Fibroblast of skin of scalp (primary cell): ENCODE measurements around the gene GAB2.
"Not testable (repeated sequence)": the region's sequence is repeated elsewhere in the genome, so short reads cannot be mapped to it uniquely, and the experiment has no call there.

Experiments used
- DNase-seq: peaks from one replicate; pipeline ENCODE4 v3.0.0-alpha.2; 2013

The GAB2 gene

GRCh38 chr11:78244546-78245255 lies 172.9 kb downstream of the GAB2 start:
- peak; percentile 23 for DNase-seq

GRCh38 chr11:78244080-78244479 lies 173.5 kb downstream of the GAB2 start:
- no peak for DNase-seq

GRCh38 chr11:78241475-78241874 lies 176.1 kb downstream of the GAB2 start:
- no peak for DNase-seq

DNA sequence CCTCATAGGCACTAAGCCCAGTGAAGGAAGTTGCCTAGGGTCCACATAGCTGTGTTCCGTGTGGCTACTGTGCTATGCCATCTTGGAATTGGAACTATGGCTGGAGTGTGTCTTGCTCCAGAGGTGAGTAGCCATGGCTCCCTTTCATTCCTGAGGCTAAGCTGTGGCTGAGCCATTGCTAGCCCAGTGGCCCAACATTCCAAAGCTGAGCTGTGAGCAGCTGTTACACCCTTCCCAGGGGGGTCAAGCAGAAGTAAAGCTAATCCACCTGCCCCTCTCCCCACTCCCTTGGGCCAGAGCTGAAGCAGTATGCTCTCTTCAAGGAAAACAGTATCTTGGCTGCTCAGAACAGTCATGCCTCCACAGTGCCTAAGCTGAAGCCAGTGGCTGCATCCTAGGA lies 177.8 kb downstream of the GAB2 start:
- DNase-seq = no peak

GRCh38 chr11:78237293-78238046 lies 180.2 kb downstream of the GAB2 start:
- no peak for DNase-seq

GRCh38 chr11:78234006-78234405 lies 183.6 kb downstream of the GAB2 start:
- no peak for DNase-seq

DNA sequence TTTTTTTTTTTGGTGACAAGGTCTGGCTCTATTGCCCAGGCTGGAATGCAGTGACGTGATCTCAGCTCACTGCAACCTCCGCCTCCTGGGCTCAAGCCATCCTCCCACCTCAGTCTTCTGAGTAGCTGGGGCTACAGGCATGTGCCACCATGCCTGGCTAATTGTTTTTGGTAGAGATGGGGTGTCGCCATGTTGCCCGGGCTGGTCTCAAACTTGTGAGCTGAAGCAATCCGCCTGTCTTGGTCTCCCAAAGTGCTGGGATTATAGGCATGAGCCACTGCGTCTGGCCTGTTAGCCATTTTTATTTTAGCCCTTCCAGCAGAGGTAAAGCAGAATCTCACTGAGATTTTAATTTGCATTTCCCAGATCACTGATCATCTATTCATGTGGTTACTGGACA lies 184.6 kb downstream of the GAB2 start:
- not testable (repeated sequence) for DNase-seq

DNA sequence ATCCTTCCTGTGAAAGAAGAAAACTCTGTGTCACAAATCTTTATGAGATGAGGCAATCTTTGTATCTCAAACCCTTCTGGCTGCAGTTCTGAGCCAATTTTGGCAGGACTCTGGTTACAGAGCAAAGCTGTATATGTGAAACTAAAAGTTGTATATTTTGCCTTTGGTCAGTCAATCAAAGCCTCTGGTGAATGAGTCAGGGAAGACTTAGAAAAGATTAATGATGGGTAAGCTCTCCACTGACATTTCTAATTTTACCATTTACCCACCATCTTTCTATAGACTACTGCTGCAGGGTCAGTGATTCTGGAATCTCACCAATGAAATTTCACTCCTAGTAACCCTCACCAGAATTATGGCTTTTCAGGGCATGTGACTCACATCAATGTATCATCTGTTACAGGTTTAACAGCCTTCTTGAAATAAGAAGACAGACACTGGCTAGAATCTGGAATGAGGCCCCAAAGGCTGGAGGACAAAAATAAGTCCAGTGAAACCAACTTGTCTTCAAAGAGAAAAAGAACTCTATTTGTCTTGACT lies 185.6 kb downstream of the GAB2 start:
- peak; percentile 33 for DNase-seq

- no peak for DNase-seq
Observed at GRCh38 chr11:78230161-78230877, 187.3 kb downstream of the GAB2 start.

- no peak for DNase-seq
Observed at GRCh38 chr11:78229106-78229505, 188.5 kb downstream of the GAB2 start.

DNA sequence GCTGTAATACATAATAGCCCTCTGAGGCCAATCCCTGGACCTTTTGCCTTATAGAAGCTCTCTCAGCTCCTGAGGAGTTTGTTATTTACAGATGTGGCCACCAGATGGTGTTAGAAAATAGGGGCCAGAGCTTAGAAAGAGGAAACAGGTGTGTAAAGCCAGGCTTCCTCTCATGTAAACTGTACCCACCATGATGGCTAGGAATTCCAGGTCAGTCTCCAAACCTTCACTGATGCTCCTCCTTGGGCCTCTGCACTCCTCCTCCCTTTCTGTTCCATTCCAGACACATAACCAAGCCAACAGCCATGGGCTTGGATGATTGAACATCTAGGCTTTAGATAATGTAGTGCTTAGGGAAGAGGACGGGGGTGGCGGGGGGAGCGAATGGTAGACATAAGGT lies 189.2 kb downstream of the GAB2 start:
- peak; percentile 45 for DNase-seq

DNA sequence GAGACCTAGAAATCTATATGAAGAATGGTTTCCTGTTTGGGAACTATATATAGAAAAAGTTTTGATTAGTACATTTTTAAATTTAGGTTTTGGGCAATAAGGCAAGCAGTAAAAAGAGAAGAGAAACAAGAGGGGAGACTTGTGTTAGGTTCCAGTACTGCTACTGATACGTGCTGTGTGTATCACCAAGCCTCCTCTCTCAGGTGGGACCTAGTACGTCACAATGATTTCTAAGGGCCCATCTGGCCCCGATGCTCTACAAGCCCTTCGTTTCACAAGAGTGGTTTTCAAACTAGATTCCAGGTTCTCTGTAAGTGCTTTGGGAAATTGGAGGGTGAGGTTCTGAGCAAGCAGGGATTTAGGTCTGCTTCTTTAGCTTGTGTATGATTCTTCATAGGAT lies 189.7 kb downstream of the GAB2 start:
- DNase-seq = no peak

DNA sequence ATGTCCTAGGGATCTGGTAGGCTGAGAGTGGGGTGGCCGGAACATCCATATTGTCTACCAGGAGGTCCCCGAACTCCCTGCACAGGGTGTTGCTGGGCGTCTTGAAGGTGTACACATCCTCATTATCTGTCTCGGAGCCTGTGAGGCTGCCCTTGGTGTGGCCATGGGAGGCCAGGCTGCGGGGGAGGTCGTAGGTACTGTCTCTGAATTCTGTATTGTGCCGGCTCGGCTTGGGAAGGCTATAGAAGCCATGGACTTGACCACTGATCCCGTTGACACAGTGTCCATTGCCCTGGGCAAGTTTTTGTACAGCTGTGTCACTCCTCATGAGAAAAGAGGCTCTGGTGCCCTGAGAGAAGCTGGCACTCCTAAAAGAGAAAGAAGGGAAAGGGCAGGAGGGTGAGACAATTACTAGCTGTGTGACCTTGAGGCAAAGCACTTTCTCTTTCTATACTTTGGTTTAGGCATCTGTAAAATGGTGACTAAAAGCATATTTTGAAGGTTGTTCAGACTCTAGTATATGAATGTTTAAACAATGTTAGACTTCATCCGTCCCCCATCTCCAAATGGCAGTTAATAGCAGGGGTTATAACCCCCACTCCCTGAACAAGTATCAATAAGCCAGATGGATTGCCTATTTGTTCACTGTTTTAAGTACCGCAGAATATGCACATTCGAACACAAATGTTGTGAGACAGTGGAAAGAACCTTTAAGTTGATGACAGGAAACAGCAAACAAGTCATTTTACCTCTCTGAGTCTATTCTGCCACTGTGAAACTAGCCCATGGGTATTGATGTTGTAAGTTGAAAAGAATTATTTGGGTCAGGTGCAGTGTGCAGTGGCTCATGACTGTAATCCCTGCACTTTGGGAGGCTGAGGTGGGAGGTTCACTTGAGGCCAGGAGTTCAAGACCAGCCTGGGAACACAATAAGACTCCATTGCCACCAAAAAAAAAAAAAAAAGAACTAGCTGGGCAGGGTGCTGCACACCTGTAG lies 190.6 kb downstream of the GAB2 start:
- DNase-seq = no peak

DNA sequence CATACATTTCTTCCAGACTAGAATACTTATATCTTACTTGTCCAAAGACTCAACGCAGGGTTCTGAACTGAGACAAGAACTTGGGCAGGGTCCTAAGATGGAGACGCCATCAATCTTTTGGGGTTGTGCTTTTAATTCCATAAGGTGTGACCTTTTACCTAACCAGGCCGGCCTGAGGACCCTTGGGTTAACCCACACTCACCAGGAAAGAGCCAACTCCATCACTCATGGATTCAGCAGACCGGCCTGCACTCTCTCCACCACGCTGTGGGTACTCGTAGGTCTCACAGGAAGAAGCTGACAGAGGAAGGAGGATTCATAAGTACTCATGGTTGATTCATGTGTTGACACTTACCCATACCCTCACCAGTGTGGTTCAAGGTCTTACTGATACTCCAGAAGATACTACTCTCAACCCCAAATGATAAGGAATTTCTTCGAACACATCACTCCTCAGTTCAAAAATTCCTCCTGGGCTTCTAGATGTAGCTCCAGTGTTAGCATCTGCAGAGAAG lies 192.7 kb downstream of the GAB2 start:
- no peak for DNase-seq

DNA sequence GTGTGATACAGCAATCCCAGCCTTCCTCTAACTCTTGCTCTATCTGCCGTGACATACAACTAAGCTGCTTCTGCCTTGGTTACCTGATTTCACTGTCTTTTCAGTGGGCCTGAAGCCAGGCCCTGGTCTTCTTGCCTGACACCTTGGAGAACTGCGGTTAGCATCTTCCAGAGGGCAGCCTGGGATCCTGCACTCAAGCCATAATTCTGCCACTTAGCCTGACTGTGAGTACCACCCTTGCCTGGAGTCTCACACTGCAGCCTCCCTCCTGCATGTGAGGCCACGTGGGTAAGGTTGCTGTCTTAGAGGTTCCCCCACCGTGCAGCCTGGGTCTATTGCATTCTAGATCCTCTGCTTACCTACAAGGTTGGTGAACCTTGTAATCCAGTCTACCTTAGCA lies 193.1 kb downstream of the GAB2 start:
- no peak for DNase-seq

- DNase-seq = no peak
Observed at GRCh38 chr11:78223320-78223954, 194.2 kb downstream of the GAB2 start.

- DNase-seq = not testable (repeated sequence)
Observed at GRCh38 chr11:78222726-78223125, 194.9 kb downstream of the GAB2 start.

GRCh38 chr11:78221396-78222315 lies 196.0 kb downstream of the GAB2 start:
- DNase-seq = no peak

GRCh38 chr11:78220218-78221157 lies 197.1 kb downstream of the GAB2 start:
- DNase-seq = no peak
